ENCODE data around the gene CDH8. TPM values are rescaled to one million over a fixed set of nuclear protein-coding genes. Genes with fewer than 3 reads are reported as not detected.

Gene CDH8
- total and polyA plus RNA-seq, 2 donors (not counting 3 experiments of a cell fraction or from before 2014, with no cell fraction given) = not detected

DNA sequence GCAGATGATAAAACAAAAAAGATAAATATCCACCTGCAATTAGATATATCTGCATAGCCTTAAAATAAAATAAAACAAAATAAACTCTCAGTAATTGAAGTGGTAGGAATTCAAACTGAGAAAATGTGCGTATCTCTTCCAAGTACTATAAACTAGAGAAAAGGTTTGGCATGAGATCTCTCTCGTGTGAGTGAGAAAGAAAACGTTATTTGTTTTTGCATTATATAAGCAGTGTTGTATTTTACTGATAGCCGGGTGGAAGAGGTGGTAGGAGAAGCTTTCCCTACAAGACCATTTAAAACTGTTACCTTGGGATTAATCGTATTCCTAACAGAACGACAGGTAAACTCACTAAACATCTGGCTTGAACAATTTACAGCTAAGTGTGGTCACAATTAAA lies 15.6 kb downstream of the CDH8 start:
- BruUV-seq (replicated peaks) = no TSS peak
- no peak for FAIRE-seq
- CTCF ChIA-PET = no interaction called here

DNA sequence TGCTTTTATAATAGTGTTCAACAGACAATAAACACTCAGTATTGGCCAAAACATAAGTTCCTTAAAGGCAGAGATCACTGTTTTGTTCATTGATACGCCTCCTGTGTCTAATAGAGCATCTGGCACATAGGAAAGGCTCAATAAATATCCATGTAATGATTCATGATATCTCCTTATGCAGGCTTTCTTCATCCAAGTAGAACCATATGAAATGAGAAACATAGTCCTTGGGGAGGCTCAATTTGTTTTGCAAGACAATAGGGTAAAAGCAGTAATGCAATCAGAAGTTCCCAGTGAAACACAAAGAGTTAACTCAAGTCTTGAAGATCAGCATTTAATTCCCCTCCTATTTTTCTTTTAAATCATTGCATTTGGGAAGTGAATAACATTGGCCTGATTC lies 16.4 kb downstream of the CDH8 start:
- H2AFZ ChIP-seq (ENCODE audit: low read depth, low read length) = no peak overlapping the region
- dilution Hi-C loops (cut with MboI; ENCODE audit: extremely low pct_ligation_motif_present, low sequenced_read_pairs) = no loop called here
- no peak for DNase-seq (ENCODE audit: low read depth, low spot score)
- FAIRE-seq = no peak
- H3K9ac ChIP-seq (replicated peaks; ENCODE audit: extremely low read depth, insufficient read depth, low read length) = no peak overlapping the region
- no peaks in the 10 kb centered on the region for H3K36me3 ChIP-seq (ENCODE audit: control insufficient read depth in 2 of 2, extremely low read depth in 1 of 2, insufficient read depth in 2 of 2, low read length in 2 of 2)
- ChIA-PET POLR2A (no interaction called here), CTCF (no interaction called here)
- no peaks in the 10 kb centered on the region for H3K4me1 ChIP-seq (ENCODE audit: control insufficient read depth, extremely low read depth, insufficient read depth, low read length)
- H3K9me3 ChIP-seq (replicated peaks; ENCODE audit: control insufficient read depth, insufficient read depth, low read length) = no peaks in the 10 kb centered on the region
- H3K9me1 ChIP-seq (replicated peaks; ENCODE audit: control insufficient read depth, extremely low read depth, insufficient read depth, low read length) = no peaks in the 10 kb centered on the region
- TF ChIP-seq JUN (IDR thresholded peaks at IDR 0.05; ENCODE audit: borderline replicate concordance, insufficient read depth, insufficient read length, low read depth) (no peak), GATA2 (IDR thresholded peaks at IDR 0.05; ENCODE audit: insufficient read depth, insufficient read length, low read depth, low read length) (no peak), POLR2AphosphoS5 (IDR thresholded peaks at IDR 0.05; ENCODE audit: insufficient read depth, low read depth, low read length) (no peak), EZH2 (IDR thresholded peaks at IDR 0.05; ENCODE audit: borderline replicate concordance, low read depth, low read length, severe bottlenecking) (no peak)
- no peak overlapping the region for H3K4me3 ChIP-seq (replicated peaks in 1 of 3; ENCODE audit: insufficient read depth in 1 of 3, low read depth in 1 of 3, low read length in 3 of 3)
- H3K79me2 ChIP-seq (ENCODE audit: control insufficient read depth, insufficient read depth, low read length) = no peaks in the 10 kb centered on the region
- H4K20me1 ChIP-seq (replicated peaks; ENCODE audit: control insufficient read depth, extremely low read depth, insufficient read depth, low read length) = no peaks in the 10 kb centered on the region
- no peak overlapping the region for H3K4me2 ChIP-seq (ENCODE audit: insufficient read depth, low read length)
- no TSS peak for BruUV-seq (replicated peaks)
- H3K27me3 ChIP-seq (ENCODE audit: control insufficient read depth in 2 of 2, insufficient read depth in 2 of 2, low read length in 2 of 2) = no peaks in the 10 kb centered on the region
- no peak overlapping the region for H3K27ac ChIP-seq (ENCODE audit: insufficient read depth, low read depth, low read length)
- intact Hi-C loops (cut with micrococcal nuclease) = no loop called here

More for the DNA sequence above, 15.6 kb downstream of the CDH8 start:
- no peak for DNase-seq (ENCODE audit: low read depth, low spot score)
- Histone ChIP-seq H3K4me2 (ENCODE audit: insufficient read depth, low read length) (no peak overlapping the region), H3K27ac (ENCODE audit: insufficient read depth, low read depth, low read length) (no peak overlapping the region), H2AFZ (ENCODE audit: low read depth, low read length) (no peak overlapping the region), H3K9me3 (replicated peaks; ENCODE audit: control insufficient read depth, insufficient read depth, low read length) (no peaks in the 10 kb centered on the region), H3K36me3 (ENCODE audit: control insufficient read depth in 2 of 2, extremely low read depth in 1 of 2, insufficient read depth in 2 of 2, low read length in 2 of 2) (no peaks in the 10 kb centered on the region), H3K4me3 (replicated peaks in 1 of 3; ENCODE audit: insufficient read depth in 1 of 3, low read depth in 1 of 3, low read length in 3 of 3) (no peak overlapping the region), H3K79me2 (ENCODE audit: control insufficient read depth, insufficient read depth, low read length) (no peaks in the 10 kb centered on the region), H3K9ac (replicated peaks; ENCODE audit: extremely low read depth, insufficient read depth, low read length) (no peak overlapping the region), H3K9me1 (replicated peaks; ENCODE audit: control insufficient read depth, extremely low read depth, insufficient read depth, low read length) (no peaks in the 10 kb centered on the region), H4K20me1 (replicated peaks; ENCODE audit: control insufficient read depth, extremely low read depth, insufficient read depth, low read length) (no peaks in the 10 kb centered on the region), H3K4me1 (ENCODE audit: control insufficient read depth, extremely low read depth, insufficient read depth, low read length) (no peaks in the 10 kb centered on the region), H3K27me3 (ENCODE audit: control insufficient read depth in 2 of 2, insufficient read depth in 2 of 2, low read length in 2 of 2) (no peaks in the 10 kb centered on the region)
- intact Hi-C loops (cut with micrococcal nuclease) (no loop called here), dilution Hi-C loops (cut with MboI; ENCODE audit: extremely low pct_ligation_motif_present, low sequenced_read_pairs) (no loop called here)
- TF ChIP-seq POLR2AphosphoS5 (IDR thresholded peaks at IDR 0.05; ENCODE audit: insufficient read depth, low read depth, low read length) = no peak
- TF ChIP-seq FOS (IDR thresholded peaks at IDR 0.05; ENCODE audit: borderline replicate concordance, insufficient read depth, low read length) = no peak
- POLR2A ChIA-PET = no interaction called here
